ENCODE data around the gene CDH13.

The CDH13 gene

GRCh38 chr16:82639263-82639662 lies 12.5 kb downstream of the CDH13 start:
- Histone ChIP-seq H3K9me3 (ENCODE audit: control insufficient read depth, low read length) (no peaks in the 10 kb centered on the region), H3K36me3 (ENCODE audit: control insufficient read depth, insufficient read depth, low read length, severe bottlenecking) (no peaks in the 10 kb centered on the region), H3K9ac (ENCODE audit: low read length) (no peak overlapping the region), H3K4me1 (ENCODE audit: control insufficient read depth, insufficient read depth, low read length) (peaks cover 21% of the 10 kb centered on the region), H3K27me3 (replicated peaks; ENCODE audit: control insufficient read depth, insufficient read depth, low read length) (no peaks in the 10 kb centered on the region), H3K4me3 (ENCODE audit: low read length) (no peak overlapping the region)
- no peak for DNase-seq (ENCODE audit: low read depth)

- Histone ChIP-seq H3K4me1 (ENCODE audit: control insufficient read depth, insufficient read depth, low read length) (peaks cover 21% of the 10 kb centered on the region), H3K4me3 (ENCODE audit: low read length) (no peak overlapping the region), H3K36me3 (ENCODE audit: control insufficient read depth, insufficient read depth, low read length, severe bottlenecking) (no peaks in the 10 kb centered on the region), H3K9ac (ENCODE audit: low read length) (no peak overlapping the region), H3K9me3 (ENCODE audit: control insufficient read depth, low read length) (no peaks in the 10 kb centered on the region), H3K27me3 (replicated peaks; ENCODE audit: control insufficient read depth, insufficient read depth, low read length) (no peaks in the 10 kb centered on the region)
- peak; percentile 67 for DNase-seq (ENCODE audit: low read depth)
Observed at GRCh38 chr16:82639666-82640336, 13.0 kb downstream of the CDH13 start.

GRCh38 chr16:82641336-82641984 lies 14.7 kb downstream of the CDH13 start:
- no peaks in the 10 kb centered on the region for H3K36me3 ChIP-seq (ENCODE audit: control insufficient read depth, insufficient read depth, low read length, severe bottlenecking)
- H3K9me3 ChIP-seq (ENCODE audit: control insufficient read depth, low read length): no peaks in the 10 kb centered on the region
- no peak overlapping the region for H3K9ac ChIP-seq (ENCODE audit: low read length)
- DNase-seq (ENCODE audit: low read depth): peak; percentile 54
- no peaks in the 10 kb centered on the region for H3K27me3 ChIP-seq (replicated peaks; ENCODE audit: control insufficient read depth, insufficient read depth, low read length)
- H3K4me1 ChIP-seq (ENCODE audit: control insufficient read depth, insufficient read depth, low read length): peaks cover 21% of the 10 kb centered on the region
- H3K4me3 ChIP-seq (ENCODE audit: low read length): no peak overlapping the region

- H3K27me3 ChIP-seq (replicated peaks; ENCODE audit: control insufficient read depth, insufficient read depth, low read length): no peaks in the 10 kb centered on the region
- no peaks in the 10 kb centered on the region for H3K36me3 ChIP-seq (ENCODE audit: control insufficient read depth, insufficient read depth, low read length, severe bottlenecking)
- H3K9me3 ChIP-seq (ENCODE audit: control insufficient read depth, low read length): no peaks in the 10 kb centered on the region
- DNase-seq (ENCODE audit: low read depth): no peak
- H3K9ac ChIP-seq (ENCODE audit: low read length): no peak overlapping the region
- peaks cover 19% of the 10 kb centered on the region for H3K4me1 ChIP-seq (ENCODE audit: control insufficient read depth, insufficient read depth, low read length)
- H3K4me3 ChIP-seq (ENCODE audit: low read length): no peak overlapping the region
Observed at GRCh38 chr16:82643136-82643535, 16.4 kb downstream of the CDH13 start.

- Histone ChIP-seq H3K4me1 (ENCODE audit: control insufficient read depth, insufficient read depth, low read length) (peaks cover 11% of the 10 kb centered on the region), H3K4me3 (ENCODE audit: low read length) (no peak overlapping the region), H3K36me3 (ENCODE audit: control insufficient read depth, insufficient read depth, low read length, severe bottlenecking) (no peaks in the 10 kb centered on the region), H3K9ac (ENCODE audit: low read length) (no peak overlapping the region), H3K27me3 (replicated peaks; ENCODE audit: control insufficient read depth, insufficient read depth, low read length) (no peaks in the 10 kb centered on the region), H3K9me3 (ENCODE audit: control insufficient read depth, low read length) (no peaks in the 10 kb centered on the region)
- no peak for DNase-seq (ENCODE audit: low read depth)
Observed at GRCh38 chr16:82643936-82644630, 17.3 kb downstream of the CDH13 start.

GRCh38 chr16:82646504-82646903 lies 19.7 kb downstream of the CDH13 start:
- H3K4me1 ChIP-seq (ENCODE audit: control insufficient read depth, insufficient read depth, low read length): no peaks in the 10 kb centered on the region
- no peak overlapping the region for H3K9ac ChIP-seq (ENCODE audit: low read length)
- H3K27me3 ChIP-seq (replicated peaks; ENCODE audit: control insufficient read depth, insufficient read depth, low read length): no peaks in the 10 kb centered on the region
- H3K9me3 ChIP-seq (ENCODE audit: control insufficient read depth, low read length): no peaks in the 10 kb centered on the region
- no peak for DNase-seq (ENCODE audit: low read depth)
- H3K4me3 ChIP-seq (ENCODE audit: low read length): no peak overlapping the region
- H3K36me3 ChIP-seq (ENCODE audit: control insufficient read depth, insufficient read depth, low read length, severe bottlenecking): no peaks in the 10 kb centered on the region

- no peaks in the 10 kb centered on the region for H3K36me3 ChIP-seq (ENCODE audit: control insufficient read depth, insufficient read depth, low read length, severe bottlenecking)
- H3K9ac ChIP-seq (ENCODE audit: low read length): no peak overlapping the region
- peak; percentile 24 for DNase-seq (ENCODE audit: low read depth)
- H3K4me3 ChIP-seq (ENCODE audit: low read length): no peak overlapping the region
- H3K4me1 ChIP-seq (ENCODE audit: control insufficient read depth, insufficient read depth, low read length): peaks cover 24% of the 10 kb centered on the region
- H3K9me3 ChIP-seq (ENCODE audit: control insufficient read depth, low read length): no peaks in the 10 kb centered on the region
- H3K27me3 ChIP-seq (replicated peaks; ENCODE audit: control insufficient read depth, insufficient read depth, low read length): no peaks in the 10 kb centered on the region
Observed at GRCh38 chr16:82649766-82650165, 23.0 kb downstream of the CDH13 start.

GRCh38 chr16:82650804-82651203 lies 24.0 kb downstream of the CDH13 start:
- no peak overlapping the region for H3K9ac ChIP-seq (ENCODE audit: low read length)
- no peaks in the 10 kb centered on the region for H3K27me3 ChIP-seq (replicated peaks; ENCODE audit: control insufficient read depth, insufficient read depth, low read length)
- peaks cover 31% of the 10 kb centered on the region for H3K4me1 ChIP-seq (ENCODE audit: control insufficient read depth, insufficient read depth, low read length)
- no peaks in the 10 kb centered on the region for H3K9me3 ChIP-seq (ENCODE audit: control insufficient read depth, low read length)
- DNase-seq (ENCODE audit: low read depth): no peak
- H3K36me3 ChIP-seq (ENCODE audit: control insufficient read depth, insufficient read depth, low read length, severe bottlenecking): no peaks in the 10 kb centered on the region
- H3K4me3 ChIP-seq (ENCODE audit: low read length): no peak overlapping the region

- H3K9ac ChIP-seq (ENCODE audit: low read length): no peak overlapping the region
- H3K27me3 ChIP-seq (replicated peaks; ENCODE audit: control insufficient read depth, insufficient read depth, low read length): no peaks in the 10 kb centered on the region
- H3K36me3 ChIP-seq (ENCODE audit: control insufficient read depth, insufficient read depth, low read length, severe bottlenecking): no peaks in the 10 kb centered on the region
- H3K4me1 ChIP-seq (ENCODE audit: control insufficient read depth, insufficient read depth, low read length): peaks cover 31% of the 10 kb centered on the region
- no peaks in the 10 kb centered on the region for H3K9me3 ChIP-seq (ENCODE audit: control insufficient read depth, low read length)
- no peak for DNase-seq (ENCODE audit: low read depth)
- no peak overlapping the region for H3K4me3 ChIP-seq (ENCODE audit: low read length)
Observed at GRCh38 chr16:82651921-82652601, 25.3 kb downstream of the CDH13 start.

- Histone ChIP-seq H3K4me3 (ENCODE audit: low read length) (no peak overlapping the region), H3K4me1 (ENCODE audit: control insufficient read depth, insufficient read depth, low read length) (peaks cover 31% of the 10 kb centered on the region), H3K36me3 (ENCODE audit: control insufficient read depth, insufficient read depth, low read length, severe bottlenecking) (no peaks in the 10 kb centered on the region), H3K9me3 (ENCODE audit: control insufficient read depth, low read length) (no peaks in the 10 kb centered on the region), H3K9ac (ENCODE audit: low read length) (no peak overlapping the region), H3K27me3 (replicated peaks; ENCODE audit: control insufficient read depth, insufficient read depth, low read length) (no peaks in the 10 kb centered on the region)
- DNase-seq (ENCODE audit: low read depth): no peak
Observed at GRCh38 chr16:82652826-82653225, 26.1 kb downstream of the CDH13 start.

All from adipocyte (in vitro differentiated cells).